GM19328 (cell line): ENCODE results near the gene SH3TC1.

Source experiments
- ATAC-seq: cut with Tn5 transposase; IDR thresholded peaks from one replicate; pipeline ENCODE4 v1.9.1; 2021; ENCODE audit warnings: mild to moderate bottlenecking, moderate library complexity; ENCODE audit not compliant: unreplicated experiment

The SH3TC1 gene

GRCh38 chr4:8163436-8164193 lies 35.5 kb upstream of the SH3TC1 start:
- ATAC-seq, result no peak

- ATAC-seq, result no peak
Observed at GRCh38 chr4:8164194-8164565, 34.9 kb upstream of the SH3TC1 start.

- no peak for ATAC-seq
Observed at GRCh38 chr4:8164687-8165086, 34.4 kb upstream of the SH3TC1 start.

GRCh38 chr4:8165374-8165896 lies 33.7 kb upstream of the SH3TC1 start:
- no peak for ATAC-seq

- ATAC-seq, result no peak
Observed at GRCh38 chr4:8167291-8167690, 31.8 kb upstream of the SH3TC1 start.

GRCh38 chr4:8167815-8168214 lies 31.3 kb upstream of the SH3TC1 start:
- no peak for ATAC-seq

GRCh38 chr4:8168232-8168631 lies 30.9 kb upstream of the SH3TC1 start:
- ATAC-seq, result no peak

GRCh38 chr4:8168832-8169598 lies 30.1 kb upstream of the SH3TC1 start:
- ATAC-seq, result no peak

- no peak for ATAC-seq
Observed at GRCh38 chr4:8169763-8170162, 29.3 kb upstream of the SH3TC1 start.

- no peak for ATAC-seq
Observed at GRCh38 chr4:8170341-8170740, 28.7 kb upstream of the SH3TC1 start.

GRCh38 chr4:8171266-8171665 lies 27.8 kb upstream of the SH3TC1 start:
- no peak for ATAC-seq

- ATAC-seq, result peak; percentile 68
Observed at GRCh38 chr4:8171984-8172924, 26.8 kb upstream of the SH3TC1 start.

- no peak for ATAC-seq
Observed at GRCh38 chr4:8173492-8174242, 25.4 kb upstream of the SH3TC1 start.

- ATAC-seq, result no peak
Observed at GRCh38 chr4:8174970-8175369, 24.1 kb upstream of the SH3TC1 start.

GRCh38 chr4:8175686-8176085 lies 23.4 kb upstream of the SH3TC1 start:
- ATAC-seq, result no peak

GRCh38 chr4:8176547-8177399 lies 22.3 kb upstream of the SH3TC1 start:
- peak; percentile 43 for ATAC-seq

- no peak for ATAC-seq
Observed at GRCh38 chr4:8177552-8177951, 21.5 kb upstream of the SH3TC1 start.

GRCh38 chr4:8177956-8178355 lies 21.1 kb upstream of the SH3TC1 start:
- no peak for ATAC-seq

- no peak for ATAC-seq
Observed at GRCh38 chr4:8179074-8179473, 20.0 kb upstream of the SH3TC1 start.
